Neural cell (in vitro differentiated cells): Measurements from ENCODE around the gene RTL1. TPM values are rescaled to one million over a fixed set of nuclear protein-coding genes. Genes with fewer than 3 reads are reported as not detected.

Experiments used
- H2AFZ ChIP-seq: fragments of 200-600, 300-800 bp; sonication (generic), shearing (Covaris generic); 2 replicates; pipeline ENCODE4 v1.6.0; 2014; ENCODE audit warnings: low read depth, mild to moderate bottlenecking, antibody characterized with exemption, low read length, moderate library complexity
- H3F3A ChIP-seq: fragments of 200-600 bp; shearing (Covaris generic); 2 replicates; pipeline ENCODE4 v1.6.1; 2016; ENCODE audit warnings: mild to moderate bottlenecking, moderate library complexity, mixed read lengths, antibody characterized with exemption, low read length; ENCODE audit not compliant: insufficient read depth, poor library complexity, severe bottlenecking
- H3K27ac ChIP-seq: fragments of 200-600, 300-800 bp; sonication (generic), shearing (Covaris generic); 2 replicates; pipeline ENCODE4 v1.5.1; 2014; ENCODE audit warnings: mild to moderate bottlenecking, low read length, moderate library complexity
- H3K27me3 ChIP-seq: fragments of 300-800, 200-600 bp; sonication (generic), shearing (Covaris generic); 2 replicates; pipeline ENCODE4 v1.6.0; 2014; ENCODE audit warnings: mild to moderate bottlenecking, low read depth, low read length, moderate library complexity; ENCODE audit not compliant: insufficient read depth
- H3K36me3 ChIP-seq: fragments of 300-800, 200-600 bp; sonication (generic), shearing (Covaris generic); 2 replicates; pipeline ENCODE4 v1.5.1; 2014; ENCODE audit warnings: mild to moderate bottlenecking, antibody characterized with exemption, low read length, moderate library complexity; ENCODE audit not compliant: insufficient read depth
- H3K4me2 ChIP-seq: fragments of 300-800, 200-600 bp; sonication (generic), shearing (Covaris generic); 2 replicates; pipeline ENCODE4 v1.6.0; 2014; ENCODE audit warnings: mild to moderate bottlenecking, low read length
- H3K4me3 ChIP-seq: fragments of 300-800, 200-600 bp; sonication (generic), shearing (Covaris generic); 2 replicates; pipeline ENCODE4 v1.5.1; 2014; ENCODE audit warnings: mild to moderate bottlenecking, low read length, moderate library complexity
- H3K79me2 ChIP-seq: fragments of 200-600 bp; shearing (Covaris generic); replicated peaks from 2 replicates; pipeline ENCODE4 v1.6.0; 2014; ENCODE audit warnings: mild to moderate bottlenecking, low read length, moderate library complexity; ENCODE audit not compliant: insufficient read depth
- H3K9ac ChIP-seq: fragments of 300-800, 200-600 bp; sonication (generic), shearing (Covaris generic); 2 replicates; pipeline ENCODE4 v1.6.1; 2016; ENCODE audit warnings: mild to moderate bottlenecking, low read length, mixed read lengths
- H3K9me2 ChIP-seq: fragments of 200-600 bp; shearing (Covaris generic); 2 replicates; pipeline ENCODE4 v1.6.1; 2016; ENCODE audit warnings: mild to moderate bottlenecking, low read length, mixed read lengths; ENCODE audit not compliant: insufficient read depth
- H3K9me3 ChIP-seq: fragments of 200-600, 300-800 bp; sonication (generic), shearing (Covaris generic); 2 replicates; pipeline ENCODE4 v1.6.1; 2016; ENCODE audit warnings: mild to moderate bottlenecking, mixed run types, low read length, moderate library complexity, mixed read lengths
- H4K20me1 ChIP-seq: fragments of 200-600 bp; shearing (Covaris generic); 2 replicates; pipeline ENCODE4 v1.6.1; 2016; ENCODE audit warnings: mild to moderate bottlenecking, mixed run types; ENCODE audit not compliant: insufficient read depth
- CTCF ChIP-seq: fragments of 450-650 bp; IDR thresholded peaks from 2 replicates; pipeline ENCODE4 v1.5.1; 2014; ENCODE audit warnings: antibody characterized with exemption, mild to moderate bottlenecking, moderate library complexity; ENCODE audit not compliant: poor library complexity, severe bottlenecking
- EP300 ChIP-seq: fragments of 450-650 bp; conservative IDR thresholded peaks from 2 replicates; pipeline ENCODE4 v1.6.1; 2014; ENCODE audit warnings: antibody characterized with exemption, mild to moderate bottlenecking, moderate library complexity; ENCODE audit not compliant: poor library complexity, severe bottlenecking
- EZH2 ChIP-seq: fragments of 200-600, 300-800 bp; shearing (Covaris generic), sonication (generic); IDR thresholded peaks from 2 replicates; pipeline ENCODE4 v1.6.1; 2014; ENCODE audit warnings: antibody characterized with exemption, low read length, borderline replicate concordance, mild to moderate bottlenecking; ENCODE audit not compliant: insufficient read depth, poor library complexity, severe bottlenecking
- MXI1 ChIP-seq: fragments of 450-650 bp; conservative IDR thresholded peaks from 2 replicates; pipeline ENCODE4 v1.6.1; 2014; ENCODE audit warnings: antibody characterized with exemption, mild to moderate bottlenecking; ENCODE audit not compliant: poor library complexity, severe bottlenecking
- POLR2AphosphoS5 ChIP-seq: IDR thresholded peaks from 2 replicates; pipeline ENCODE4 v1.6.1; 2012
- RAD21 ChIP-seq: fragments of 450-650 bp; conservative IDR thresholded peaks from 2 replicates; pipeline ENCODE4 v1.6.1; 2014; ENCODE audit warnings: antibody characterized with exemption, mild to moderate bottlenecking, moderate library complexity
- REST ChIP-seq: IDR thresholded peaks from 2 replicates; pipeline ENCODE4 v1.6.1; 2012; ENCODE audit warnings: borderline replicate concordance
- SMC3 ChIP-seq: fragments of 450-650 bp; conservative IDR thresholded peaks from 2 replicates; pipeline ENCODE4 v1.6.1; 2014; ENCODE audit warnings: antibody characterized with exemption, mild to moderate bottlenecking, moderate library complexity; ENCODE audit not compliant: poor library complexity
- TAF1 ChIP-seq: IDR thresholded peaks from 2 replicates; pipeline ENCODE4 v1.6.1; 2012; ENCODE audit warnings: low read depth
- polyA plus RNA-seq: library from polyadenylated mRNA; depleted of rRNA; stranded (reverse); fragments of >200 nt; gene quantifications from 2 replicates; pipeline ENCODE4 v1.2.3, GENCODE V29; 2014

Gene RTL1
- polyA plus RNA-seq, 1 donor from 2014 or later, result not detected

GRCh38 chr14:100842799-100843198 lies 60.7 kb downstream of the RTL1 start:
- Histone ChIP-seq H3K9me3 (no peaks in the 10 kb centered on the region), H2AFZ (no peak overlapping the region), H3F3A (peaks cover 11% of the 10 kb centered on the region), H3K79me2 (no peaks in the 10 kb centered on the region), H3K27me3 (no peaks in the 10 kb centered on the region), H3K27ac (peak overlapping the region; percentile 24), H4K20me1 (no peaks in the 10 kb centered on the region), H3K4me2 (no peak overlapping the region), H3K9me2 (no peaks in the 10 kb centered on the region), H3K36me3 (no peaks in the 10 kb centered on the region), H3K9ac (peak overlapping the region; percentile 18), H3K4me3 (no peak overlapping the region)
- TF ChIP-seq EP300, result no peak
- no peak for TF ChIP-seq REST

DNA sequence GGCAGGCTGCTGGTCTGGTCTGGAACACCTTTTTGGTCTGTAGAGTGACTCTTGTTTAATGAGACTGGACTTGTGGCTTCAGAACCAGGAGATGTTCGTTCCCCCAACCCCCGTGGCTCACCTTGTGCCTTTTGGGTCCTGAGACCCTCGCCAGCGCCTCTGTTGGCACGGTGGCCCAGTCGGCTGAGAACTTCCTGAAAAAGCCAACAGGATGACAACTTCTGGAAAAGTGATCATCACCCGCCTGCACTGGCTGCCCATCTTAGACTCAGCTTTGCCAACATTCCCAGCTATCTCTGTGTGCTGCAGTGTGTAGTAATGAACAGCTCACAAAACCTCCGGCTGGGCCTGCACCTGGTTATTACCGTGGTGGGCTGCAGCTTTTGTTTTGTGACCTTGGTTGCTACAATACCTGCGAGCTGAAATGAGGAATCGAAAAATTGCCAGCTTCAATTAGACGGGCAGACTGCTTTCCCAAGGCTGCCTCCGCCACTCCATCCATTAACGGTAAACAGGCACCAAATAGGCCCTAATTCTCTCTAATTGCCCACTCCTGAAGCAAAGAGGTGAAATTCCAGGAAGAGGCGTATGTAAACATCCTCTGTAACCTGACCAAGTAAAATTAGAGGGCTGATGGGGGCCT lies 61.6 kb downstream of the RTL1 start:
- H3K36me3 ChIP-seq, result no peaks in the 10 kb centered on the region
- no peaks in the 10 kb centered on the region for H3K9me3 ChIP-seq
- H3K79me2 ChIP-seq, result no peaks in the 10 kb centered on the region
- H3K9me2 ChIP-seq, result no peaks in the 10 kb centered on the region
- peaks cover 11% of the 10 kb centered on the region for H3F3A ChIP-seq
- H3K4me3 ChIP-seq, result no peak overlapping the region
- H3K4me2 ChIP-seq, result no peak overlapping the region
- no peaks in the 10 kb centered on the region for H4K20me1 ChIP-seq
- no peak overlapping the region for H3K9ac ChIP-seq
- TF ChIP-seq TAF1 (no peak), POLR2AphosphoS5 (peak; percentile 6), MXI1 (no peak), SMC3 (no peak)
- H3K27ac ChIP-seq, result peak overlapping the region; percentile 19
- H3K27me3 ChIP-seq, result no peaks in the 10 kb centered on the region
- H2AFZ ChIP-seq, result no peak overlapping the region

GRCh38 chr14:100841066-100841760 lies 62.3 kb downstream of the RTL1 start:
- TF ChIP-seq EP300 (no peak), REST (no peak), SMC3 (no peak), TAF1 (no peak), EZH2 (no peak), MXI1 (no peak), POLR2AphosphoS5 (no peak), RAD21 (no peak), CTCF (no peak)
- Histone ChIP-seq H3K36me3 (no peaks in the 10 kb centered on the region), H4K20me1 (no peaks in the 10 kb centered on the region), H2AFZ (no peak overlapping the region), H3K27ac (no peak overlapping the region), H3K79me2 (no peaks in the 10 kb centered on the region), H3K9me3 (no peaks in the 10 kb centered on the region), H3K9me2 (no peaks in the 10 kb centered on the region), H3K27me3 (no peaks in the 10 kb centered on the region), H3K9ac (no peak overlapping the region), H3K4me3 (no peak overlapping the region), H3F3A (peaks cover 11% of the 10 kb centered on the region), H3K4me2 (no peak overlapping the region)
